HFFc6 (cell line): ENCODE data around the gene MYLK. TPM values are rescaled to one million over a fixed set of nuclear protein-coding genes. Genes with fewer than 3 reads are reported as not detected.
"Not testable (repeated sequence)": the region's sequence is repeated elsewhere in the genome, so short reads cannot be mapped to it uniquely, and the experiment has no call there.

Experiments used
- DNase-seq: peaks from one replicate; pipeline ENCODE4 v3.0.0-alpha.2; 2018
- H3K27ac Mint-ChIP-seq: 2 replicates; pipeline ENCODE4 v1.8.0; 2020; ENCODE audit warnings: mild to moderate bottlenecking, mixed read lengths
- H3K27me3 Mint-ChIP-seq: 2 replicates; pipeline ENCODE4 v1.8.0; 2021; ENCODE audit warnings: mild to moderate bottlenecking, moderate library complexity, mixed read lengths; ENCODE audit not compliant: insufficient read depth
- H3K36me3 Mint-ChIP-seq: 2 replicates; pipeline ENCODE4 v1.8.0; 2021; ENCODE audit warnings: low read depth, mixed read lengths
- H3K4me1 Mint-ChIP-seq: 2 replicates; pipeline ENCODE4 v1.8.0; 2020; ENCODE audit warnings: low read depth, mixed read lengths
- H3K4me3 Mint-ChIP-seq: 2 replicates; pipeline ENCODE4 v1.8.0; 2020; ENCODE audit warnings: mild to moderate bottlenecking, moderate library complexity, mixed read lengths
- H3K9me3 Mint-ChIP-seq: 2 replicates; pipeline ENCODE4 v1.8.0; 2020; ENCODE audit warnings: mild to moderate bottlenecking, mixed read lengths
- CTCF ChIP-seq: fragments of 200-600 bp; sonication (generic); IDR thresholded peaks from 2 replicates; pipeline ENCODE4 v1.5.0; 2021; ENCODE audit warnings: antibody characterized with exemption, mild to moderate bottlenecking
- total RNA-seq, 6 experiments: library from RNA; stranded (reverse); fragmentation: NEBNext Ultra II Directional; extraction: Animal tissue kit (Norgen Biotek cat#: 25700); gene quantifications; 2 replicates in 1 of 6; 3 replicates in 5 of 6; pipeline ENCODE4 v1.2.3, GENCODE V29; 2021

Gene MYLK
- total RNA-seq, 6 experiments from 2014 or later: 296 to 431 (median 335) TPM

- H3K27ac Mint-ChIP-seq: peak overlapping the region; percentile 81
- no peaks in the 10 kb centered on the region; the same call in 1 of the 2 replicates for H3K9me3 Mint-ChIP-seq
- no peak for DNase-seq
- H3K4me1 Mint-ChIP-seq: peaks cover 60% of the 10 kb centered on the region
- peaks cover 13% of the 10 kb centered on the region for H3K27me3 Mint-ChIP-seq
- TF ChIP-seq CTCF: no peak
- no peak overlapping the region for H3K4me3 Mint-ChIP-seq
- H3K36me3 Mint-ChIP-seq: peaks cover 20% of the 10 kb centered on the region; the same call in 1 of the 2 replicates
Observed at GRCh38 chr3:123606527-123606926, 277.6 kb downstream of the MYLK start.

GRCh38 chr3:123605789-123606234 is 278.3 kb downstream of the MYLK start:
- H3K36me3 Mint-ChIP-seq: peaks cover 24% of the 10 kb centered on the region; the same call in 1 of the 2 replicates
- H3K4me3 Mint-ChIP-seq: peak overlapping the region; percentile 65; the same call in 1 of the 2 replicates
- peak overlapping the region; percentile 81 for H3K27ac Mint-ChIP-seq
- H3K4me1 Mint-ChIP-seq: peaks cover 67% of the 10 kb centered on the region
- H3K27me3 Mint-ChIP-seq: peaks cover 13% of the 10 kb centered on the region
- no peak for TF ChIP-seq CTCF
- DNase-seq: no peak
- no peaks in the 10 kb centered on the region; the same call in 1 of the 2 replicates for H3K9me3 Mint-ChIP-seq

- H3K36me3 Mint-ChIP-seq: peaks cover 37% of the 10 kb centered on the region
- H3K4me3 Mint-ChIP-seq, H3K27ac Mint-ChIP-seq, DNase-seq, H3K9me3 Mint-ChIP-seq: not testable (repeated sequence)
- H3K4me1 Mint-ChIP-seq: peaks cover 75% of the 10 kb centered on the region
- H3K27me3 Mint-ChIP-seq: peaks cover 14% of the 10 kb centered on the region
Observed at GRCh38 chr3:123603153-123603552, 281.0 kb downstream of the MYLK start.

GRCh38 chr3:123602325-123602724 is 281.8 kb downstream of the MYLK start:
- no peaks in the 10 kb centered on the region; the same call in 1 of the 2 replicates for H3K9me3 Mint-ChIP-seq
- peaks cover 36% of the 10 kb centered on the region for H3K36me3 Mint-ChIP-seq
- H3K27me3 Mint-ChIP-seq: peaks cover 14% of the 10 kb centered on the region
- peaks cover 81% of the 10 kb centered on the region for H3K4me1 Mint-ChIP-seq
- TF ChIP-seq CTCF: no peak
- peak; percentile 84 for DNase-seq
- H3K4me3 Mint-ChIP-seq: no peak overlapping the region; the same call in 1 of the 2 replicates
- peak overlapping the region; percentile 72 for H3K27ac Mint-ChIP-seq

- not testable (repeated sequence) for H3K4me3 Mint-ChIP-seq, DNase-seq, H3K9me3 Mint-ChIP-seq
- Mint-ChIP-seq H3K4me1 (peaks cover 76% of the 10 kb centered on the region), H3K36me3 (peaks cover 39% of the 10 kb centered on the region), H3K27me3 (peaks cover 12% of the 10 kb centered on the region), H3K27ac (peak overlapping the region; percentile 73)
Observed at GRCh38 chr3:123600863-123601262, 283.3 kb downstream of the MYLK start.

GRCh38 chr3:123597561-123597960 is 286.6 kb downstream of the MYLK start:
- peaks cover 50% of the 10 kb centered on the region for H3K4me1 Mint-ChIP-seq
- peaks cover 44% of the 10 kb centered on the region for H3K36me3 Mint-ChIP-seq
- H3K27ac Mint-ChIP-seq: no peak overlapping the region
- H3K4me3 Mint-ChIP-seq: no peak overlapping the region
- H3K9me3 Mint-ChIP-seq: no peaks in the 10 kb centered on the region; the same call in 1 of the 2 replicates
- DNase-seq: no peak
- H3K27me3 Mint-ChIP-seq: peaks cover 5% of the 10 kb centered on the region; the same call in 1 of the 2 replicates
- TF ChIP-seq CTCF: no peak
